MM.1S (cell line): Measurements from ENCODE around the gene ACOT2.

Source experiments
- DNase-seq: peaks from one replicate; pipeline ENCODE4 v3.0.0-alpha.2; 2015
- H2AFZ ChIP-seq: fragments of 300-600 bp; sonication (generic); 2 replicates; pipeline ENCODE4 v1.6.0; 2016; ENCODE audit warnings: antibody characterized with exemption, low read length
- H3F3A ChIP-seq: fragments of 300-600 bp; sonication (generic); 2 replicates; pipeline ENCODE4 v1.6.1; 2016; ENCODE audit warnings: mild to moderate bottlenecking, antibody characterized with exemption, low read length, moderate library complexity, mixed read lengths; ENCODE audit not compliant: insufficient read depth
- H3K27ac ChIP-seq: fragments of 300-600 bp; sonication (generic); 2 replicates; pipeline ENCODE4 v1.5.1; 2016; ENCODE audit warnings: mild to moderate bottlenecking, low read length
- H3K27me3 ChIP-seq: fragments of 300-600 bp; sonication (generic); replicated peaks from 2 replicates; pipeline ENCODE4 v1.6.0; 2016; ENCODE audit warnings: low read length; ENCODE audit not compliant: insufficient read depth
- H3K36me3 ChIP-seq: fragments of 300-600 bp; sonication (generic); replicated peaks from 2 replicates; pipeline ENCODE4 v1.6.1; 2016; ENCODE audit warnings: mild to moderate bottlenecking, low read length, mixed read lengths; ENCODE audit not compliant: insufficient read depth
- H3K4me1 ChIP-seq: fragments of 300-600 bp; sonication (generic); 2 replicates; pipeline ENCODE4 v1.6.1; 2016; ENCODE audit warnings: low read length, mixed read lengths
- H3K4me2 ChIP-seq: fragments of 300-600 bp; sonication (generic); 2 replicates; pipeline ENCODE4 v1.6.0; 2016; ENCODE audit warnings: low read depth, low read length
- H3K4me3 ChIP-seq: fragments of 300-600 bp; sonication (generic); 2 replicates; pipeline ENCODE4 v1.5.1; 2016; ENCODE audit warnings: low read length, mixed read lengths
- H3K79me2 ChIP-seq: fragments of 300-600 bp; sonication (generic); 2 replicates; pipeline ENCODE4 v1.6.1; 2016; ENCODE audit warnings: mixed run types, low read length, mixed read lengths
- H3K9ac ChIP-seq: fragments of 300-600 bp; sonication (generic); 2 replicates; pipeline ENCODE4 v1.6.1; 2016; ENCODE audit warnings: low read length, mixed read lengths
- H3K9me2 ChIP-seq: fragments of 300-600 bp; sonication (generic); replicated peaks from 2 replicates; pipeline ENCODE4 v1.6.1; 2016; ENCODE audit warnings: mild to moderate bottlenecking, low read length, mixed read lengths; ENCODE audit not compliant: insufficient read depth
- H3K9me3 ChIP-seq: fragments of 300-600 bp; sonication (generic); replicated peaks from 2 replicates; pipeline ENCODE4 v1.6.1; 2016; ENCODE audit warnings: mild to moderate bottlenecking, low read length, mixed read lengths; ENCODE audit not compliant: insufficient read depth
- H4K20me1 ChIP-seq: fragments of 300-600 bp; sonication (generic); 2 replicates; pipeline ENCODE4 v1.6.1; 2016; ENCODE audit warnings: mild to moderate bottlenecking, low read length, moderate library complexity, mixed read lengths; ENCODE audit not compliant: insufficient read depth
- CTCF ChIP-seq: fragments of 300-600 bp; sonication (generic); IDR thresholded peaks from 2 replicates; pipeline ENCODE4 v1.5.1; 2016; ENCODE audit warnings: antibody characterized with exemption, low read length, mixed read lengths
- EZH2 ChIP-seq: fragments of 300-600 bp; sonication (generic); optimal IDR thresholded peaks from 2 replicates; pipeline ENCODE3; 2017; ENCODE audit warnings: low read depth, mild to moderate bottlenecking, antibody characterized with exemption, low read length, mixed read lengths
- EZH2phosphoT487 ChIP-seq: fragments of 300-600 bp; sonication (generic); IDR thresholded peaks from 2 replicates; pipeline ENCODE4 v1.6.1; 2018; ENCODE audit warnings: antibody characterized with exemption, low read length

ACOT2 gene

GRCh38 chr14:73606271-73606670 lies 37.3 kb downstream of the ACOT2 start:
- Histone ChIP-seq H3K9me3 (no peaks in the 10 kb centered on the region), H3F3A (no peaks in the 10 kb centered on the region), H2AFZ (no peak overlapping the region), H3K36me3 (no peaks in the 10 kb centered on the region), H3K79me2 (no peaks in the 10 kb centered on the region), H3K4me2 (no peak overlapping the region), H4K20me1 (no peaks in the 10 kb centered on the region), H3K4me3 (no peak overlapping the region), H3K9ac (no peak overlapping the region), H3K27ac (no peak overlapping the region), H3K9me2 (no peaks in the 10 kb centered on the region), H3K27me3 (no peaks in the 10 kb centered on the region), H3K4me1 (no peaks in the 10 kb centered on the region)
- TF ChIP-seq CTCF (no peak), EZH2 (no peak)
- DNase-seq, result no peak

- H3F3A ChIP-seq, result no peaks in the 10 kb centered on the region
- no peak overlapping the region for H3K9ac ChIP-seq
- H3K9me2 ChIP-seq, result no peaks in the 10 kb centered on the region
- no peaks in the 10 kb centered on the region for H3K27me3 ChIP-seq
- H3K27ac ChIP-seq, result no peak overlapping the region
- H3K4me3 ChIP-seq, result no peak overlapping the region
- H3K9me3 ChIP-seq, result no peaks in the 10 kb centered on the region
- DNase-seq, result no peak
- no peaks in the 10 kb centered on the region for H3K36me3 ChIP-seq
- H3K79me2 ChIP-seq, result no peaks in the 10 kb centered on the region
- H3K4me1 ChIP-seq, result no peaks in the 10 kb centered on the region
- no peak overlapping the region for H2AFZ ChIP-seq
- no peak overlapping the region for H3K4me2 ChIP-seq
- TF ChIP-seq CTCF, result no peak
- no peak for TF ChIP-seq EZH2phosphoT487
- TF ChIP-seq EZH2, result no peak
- no peaks in the 10 kb centered on the region for H4K20me1 ChIP-seq
These were observed 38.2 kb downstream of the ACOT2 start for GRCh38 chr14:73607241-73607640.

GRCh38 chr14:73610687-73611086 lies 41.7 kb downstream of the ACOT2 start:
- no peak overlapping the region for H3K4me2 ChIP-seq
- no peak overlapping the region for H3K9ac ChIP-seq
- H3K27me3 ChIP-seq, result no peaks in the 10 kb centered on the region
- no peak overlapping the region for H3K4me3 ChIP-seq
- H3K36me3 ChIP-seq, result no peaks in the 10 kb centered on the region
- no peaks in the 10 kb centered on the region for H3K4me1 ChIP-seq
- no peaks in the 10 kb centered on the region for H3K9me3 ChIP-seq
- no peak overlapping the region for H3K27ac ChIP-seq
- DNase-seq, result no peak
- no peaks in the 10 kb centered on the region for H3K9me2 ChIP-seq
- H3F3A ChIP-seq, result no peaks in the 10 kb centered on the region
- H3K79me2 ChIP-seq, result no peaks in the 10 kb centered on the region
- H2AFZ ChIP-seq, result no peak overlapping the region
- H4K20me1 ChIP-seq, result no peaks in the 10 kb centered on the region
- TF ChIP-seq EZH2, result no peak
- no peak for TF ChIP-seq CTCF
- TF ChIP-seq EZH2phosphoT487, result no peak
